Mesendoderm (in vitro differentiated cells): ENCODE measurements around the gene FOXP1.
A peak's percentile ranks its signal among the peaks of the same experiment; 100 is the strongest.
"Not testable (repeated sequence)": the region's sequence is repeated elsewhere in the genome, so short reads cannot be mapped to it uniquely, and the experiment has no call there.

Experiments used
- DNase-seq: peaks from one replicate; pipeline ENCODE4 v3.0.0; 2013
- H2AK5ac ChIP-seq: 2 replicates; pipeline ENCODE4 v1.6.1; 2013; ENCODE audit warnings: low read length, inconsistent platforms
- H2BK120ac ChIP-seq: 2 replicates; pipeline ENCODE4 v1.6.1; 2013; ENCODE audit warnings: low read depth, mild to moderate bottlenecking, low read length, moderate library complexity, mixed read lengths
- H2BK15ac ChIP-seq: replicated peaks from 2 replicates; pipeline ENCODE4 v1.6.1; 2013; ENCODE audit warnings: low read depth, mild to moderate bottlenecking, moderate library complexity
- H2BK5ac ChIP-seq: 2 replicates; pipeline ENCODE4 v1.6.1; 2013; ENCODE audit warnings: low read length, inconsistent platforms
- H3K18ac ChIP-seq: 2 replicates; pipeline ENCODE4 v1.6.1; 2013; ENCODE audit warnings: mild to moderate bottlenecking, low read length, mixed read lengths
- H3K23ac ChIP-seq: one replicate; pipeline ENCODE4 v1.6.1; 2013; ENCODE audit warnings: low read length
- H3K27ac ChIP-seq: 2 replicates; pipeline ENCODE4 v1.5.1; 2013; ENCODE audit warnings: low read depth, mild to moderate bottlenecking, inconsistent platforms, low read length, moderate library complexity
- H3K27me3 ChIP-seq: 2 replicates; pipeline ENCODE4 v1.6.1; 2013; ENCODE audit warnings: low read length, control low read depth, mild to moderate bottlenecking, inconsistent platforms; ENCODE audit not compliant: insufficient read depth, poor library complexity
- H3K36me3 ChIP-seq: 2 replicates; pipeline ENCODE4 v1.6.1; 2013; ENCODE audit warnings: low read length, inconsistent platforms; ENCODE audit not compliant: control insufficient read depth, insufficient read depth
- H3K4ac ChIP-seq: one replicate; pipeline ENCODE4 v1.6.1; 2013; ENCODE audit warnings: low read depth, mild to moderate bottlenecking, low read length, moderate library complexity
- H3K4me1 ChIP-seq: 2 replicates; pipeline ENCODE4 v1.6.1; 2013; ENCODE audit warnings: low read depth, low read length, inconsistent platforms; ENCODE audit not compliant: control insufficient read depth
- H3K4me2 ChIP-seq: 2 replicates; pipeline ENCODE4 v1.6.1; 2013; ENCODE audit warnings: low read length
- H3K4me3 ChIP-seq: 2 replicates; pipeline ENCODE4 v1.5.1; 2013; ENCODE audit warnings: mild to moderate bottlenecking, low read length
- H3K56ac ChIP-seq: one replicate; pipeline ENCODE4 v1.6.1; 2013; ENCODE audit warnings: low read length
- H3K79me1 ChIP-seq: 2 replicates; pipeline ENCODE4 v1.6.1; 2013; ENCODE audit warnings: low read length, inconsistent platforms
- H3K79me2 ChIP-seq: 2 replicates; pipeline ENCODE4 v1.6.1; 2013; ENCODE audit warnings: mild to moderate bottlenecking, low read length; ENCODE audit not compliant: control insufficient read depth, insufficient read depth
- H3K9ac ChIP-seq: 2 replicates; pipeline ENCODE4 v1.6.1; 2013; ENCODE audit warnings: low read length, inconsistent platforms
- H4K5ac ChIP-seq: one replicate; pipeline ENCODE4 v1.6.1; 2013; ENCODE audit warnings: low read length
- H4K8ac ChIP-seq: one replicate; pipeline ENCODE4 v1.6.1; 2013; ENCODE audit warnings: low read depth, mild to moderate bottlenecking, control low read depth, low read length, moderate library complexity
- WGBS: extraction: QIAGEN DNeasy Blood & Tissue Kit; methylation state at CpG from one replicate; pipeline ENCODE4 v1.1.7; 2013; ENCODE audit warnings: low lambda C conversion rate, missing lambda C conversion rate; ENCODE audit not compliant: insufficient coverage; ENCODE audit errors: extremely low coverage; 5-methylcytosine and 5-hydroxymethylcytosine counted together

The FOXP1 gene

GRCh38 chr3:71025010-71025409, 558.5 kb downstream of the FOXP1 start:
- no CpG with 5 or more reads among the region's 8 CpGs for WGBS
- H4K8ac ChIP-seq: no peak overlapping the region
- H3K27ac ChIP-seq: no peak overlapping the region

GRCh38 chr3:71022551-71023335, 560.8 kb downstream of the FOXP1 start:
- Histone ChIP-seq H3K18ac (no peak overlapping the region), H2BK5ac (no peak overlapping the region), H3K36me3 (no peaks in the 10 kb centered on the region), H3K4me3 (no peak overlapping the region), H2BK15ac (no peak overlapping the region), H4K8ac (no peak overlapping the region), H3K4ac (no peak overlapping the region), H2BK120ac (no peak overlapping the region), H3K27me3 (no peaks in the 10 kb centered on the region), H2AK5ac (no peak overlapping the region), H3K4me2 (no peak overlapping the region), H3K9ac (no peak overlapping the region), H3K79me2 (no peaks in the 10 kb centered on the region), H3K23ac (no peak overlapping the region), H3K4me1 (no peaks in the 10 kb centered on the region), H3K79me1 (no peaks in the 10 kb centered on the region), H3K56ac (no peak overlapping the region), H4K5ac (no peak overlapping the region), H3K27ac (no peak overlapping the region)
- DNase-seq: peak; percentile 87
- WGBS: no CpG with 5 or more reads among the region's 5 CpGs

More at GRCh38 chr3:71025010-71025409, 558.5 kb downstream of the FOXP1 start:
- H3K27me3 ChIP-seq: no peaks in the 10 kb centered on the region
- no peak overlapping the region for H2BK120ac ChIP-seq
- no peak for DNase-seq
- H3K36me3 ChIP-seq: no peaks in the 10 kb centered on the region
- H3K4me1 ChIP-seq: no peaks in the 10 kb centered on the region
- H3K79me2 ChIP-seq: no peaks in the 10 kb centered on the region
- H2AK5ac ChIP-seq: no peak overlapping the region
- no peak overlapping the region for H2BK5ac ChIP-seq
- no peak overlapping the region for H4K5ac ChIP-seq
- no peak overlapping the region for H3K18ac ChIP-seq
- H3K4me3 ChIP-seq: no peak overlapping the region
- H3K56ac ChIP-seq: no peak overlapping the region
- H3K4ac ChIP-seq: no peak overlapping the region
- no peak overlapping the region for H3K4me2 ChIP-seq
- H2BK15ac ChIP-seq: no peak overlapping the region
- H3K79me1 ChIP-seq: no peaks in the 10 kb centered on the region
- H3K23ac ChIP-seq: no peak overlapping the region
- no peak overlapping the region for H3K9ac ChIP-seq

DNA sequence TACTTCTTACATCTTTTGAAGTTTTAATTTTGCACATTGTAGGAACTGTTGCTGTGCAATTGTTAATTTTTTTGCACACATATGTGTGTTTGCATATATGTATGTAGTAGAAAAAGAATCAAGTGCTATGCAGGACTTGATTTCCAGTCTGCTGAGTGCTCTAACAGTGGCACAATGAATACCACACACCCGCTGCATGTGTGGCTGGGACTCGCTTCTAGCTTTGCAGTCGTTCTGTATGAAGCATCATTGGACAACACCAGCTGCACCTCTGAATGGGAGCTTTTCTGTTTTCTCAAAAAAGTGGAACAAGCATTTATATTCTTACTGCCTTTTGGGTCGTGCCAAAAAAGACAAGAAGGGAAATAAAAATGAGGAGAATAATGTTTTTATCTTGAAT, 564.7 kb downstream of the FOXP1 start:
- Histone ChIP-seq H3K18ac (no peak overlapping the region), H3K4me2 (no peak overlapping the region), H3K4ac (no peak overlapping the region), H3K27me3 (no peaks in the 10 kb centered on the region), H4K5ac (no peak overlapping the region), H3K23ac (no peak overlapping the region), H3K4me1 (no peaks in the 10 kb centered on the region), H2BK15ac (no peak overlapping the region), H3K79me2 (no peaks in the 10 kb centered on the region), H4K8ac (no peak overlapping the region), H3K9ac (no peak overlapping the region), H2BK120ac (no peak overlapping the region), H3K36me3 (no peaks in the 10 kb centered on the region), H3K56ac (no peak overlapping the region), H3K79me1 (no peaks in the 10 kb centered on the region), H3K27ac (no peak overlapping the region), H2BK5ac (no peak overlapping the region), H2AK5ac (no peak overlapping the region), H3K4me3 (no peak overlapping the region)
- no CpG with 5 or more reads among the region's 4 CpGs for WGBS
- no peak for DNase-seq

GRCh38 chr3:71016178-71016845, 567.2 kb downstream of the FOXP1 start:
- no peaks in the 10 kb centered on the region for H3K4me1 ChIP-seq
- H2BK120ac ChIP-seq: no peak overlapping the region
- no peak overlapping the region for H2BK15ac ChIP-seq
- no peak overlapping the region for H4K5ac ChIP-seq
- no peak overlapping the region for H3K4me2 ChIP-seq
- no peaks in the 10 kb centered on the region for H3K79me2 ChIP-seq
- H3K4me3 ChIP-seq: no peak overlapping the region
- no peak overlapping the region for H3K56ac ChIP-seq
- H2BK5ac ChIP-seq: no peak overlapping the region
- H3K18ac ChIP-seq: no peak overlapping the region
- no peak for DNase-seq
- H4K8ac ChIP-seq: no peak overlapping the region
- H3K23ac ChIP-seq: no peak overlapping the region
- H3K9ac ChIP-seq: no peak overlapping the region
- no peaks in the 10 kb centered on the region for H3K36me3 ChIP-seq
- no peak overlapping the region for H2AK5ac ChIP-seq
- WGBS: no CpG with 5 or more reads among the region's 10 CpGs
- H3K27me3 ChIP-seq: no peaks in the 10 kb centered on the region
- no peaks in the 10 kb centered on the region for H3K79me1 ChIP-seq
- H3K4ac ChIP-seq: no peak overlapping the region
- H3K27ac ChIP-seq: no peak overlapping the region

DNA sequence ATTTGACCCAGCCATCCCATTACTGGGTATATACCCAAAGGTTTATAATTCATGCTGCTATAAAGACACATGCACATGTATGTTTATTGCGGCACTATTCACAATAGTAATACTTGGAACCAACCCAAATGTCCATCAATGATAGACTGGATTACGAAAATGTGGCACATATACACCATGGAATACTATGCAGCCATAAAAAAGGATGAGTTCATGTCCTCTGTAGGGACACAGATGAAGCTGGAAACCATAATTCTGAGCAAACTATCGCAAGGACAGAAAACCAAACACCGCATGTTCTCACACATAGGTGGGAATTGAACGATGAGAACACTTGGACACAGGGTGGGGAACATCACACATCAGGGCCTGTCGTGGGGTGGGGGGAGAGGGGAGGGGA, 568.9 kb downstream of the FOXP1 start:
- H2BK120ac ChIP-seq, H3K4ac ChIP-seq, H3K27ac ChIP-seq, H3K4me2 ChIP-seq, H3K36me3 ChIP-seq, DNase-seq, H2BK5ac ChIP-seq, H4K8ac ChIP-seq, H3K27me3 ChIP-seq, H3K9ac ChIP-seq, H3K79me1 ChIP-seq, H3K23ac ChIP-seq, H3K56ac ChIP-seq, H4K5ac ChIP-seq, H2AK5ac ChIP-seq, H3K79me2 ChIP-seq, H2BK15ac ChIP-seq, H3K4me1 ChIP-seq, H3K18ac ChIP-seq, H3K4me3 ChIP-seq: not testable (repeated sequence)
- no CpG with 5 or more reads among the region's 6 CpGs for WGBS
